Stimulated activated naive CD8-positive, alpha-beta T cell treated with anti-CD3 and anti-CD28 coated beads, Interleukin-15, Interleukin-2, amounts not matched to agents 100 U/mL and 50 U/mL, for 24 hours (primary cell): Measurements from ENCODE around the gene PRIMPOL.
"Not testable (repeated sequence)": the region's sequence is repeated elsewhere in the genome, so short reads cannot be mapped to it uniquely, and the experiment has no call there.

ENCODE experiments used
- ATAC-seq: fragments of 150-1000 bp; cut with Tn5 transposase; one replicate; pipeline ENCODE4 v1.10.0; 2021
- DNase-seq: peaks from one replicate; pipeline ENCODE4 v3.0.0; 2021

The PRIMPOL gene, protein sequence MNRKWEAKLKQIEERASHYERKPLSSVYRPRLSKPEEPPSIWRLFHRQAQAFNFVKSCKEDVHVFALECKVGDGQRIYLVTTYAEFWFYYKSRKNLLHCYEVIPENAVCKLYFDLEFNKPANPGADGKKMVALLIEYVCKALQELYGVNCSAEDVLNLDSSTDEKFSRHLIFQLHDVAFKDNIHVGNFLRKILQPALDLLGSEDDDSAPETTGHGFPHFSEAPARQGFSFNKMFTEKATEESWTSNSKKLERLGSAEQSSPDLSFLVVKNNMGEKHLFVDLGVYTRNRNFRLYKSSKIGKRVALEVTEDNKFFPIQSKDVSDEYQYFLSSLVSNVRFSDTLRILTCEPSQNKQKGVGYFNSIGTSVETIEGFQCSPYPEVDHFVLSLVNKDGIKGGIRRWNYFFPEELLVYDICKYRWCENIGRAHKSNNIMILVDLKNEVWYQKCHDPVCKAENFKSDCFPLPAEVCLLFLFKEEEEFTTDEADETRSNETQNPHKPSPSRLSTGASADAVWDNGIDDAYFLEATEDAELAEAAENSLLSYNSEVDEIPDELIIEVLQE

DNA sequence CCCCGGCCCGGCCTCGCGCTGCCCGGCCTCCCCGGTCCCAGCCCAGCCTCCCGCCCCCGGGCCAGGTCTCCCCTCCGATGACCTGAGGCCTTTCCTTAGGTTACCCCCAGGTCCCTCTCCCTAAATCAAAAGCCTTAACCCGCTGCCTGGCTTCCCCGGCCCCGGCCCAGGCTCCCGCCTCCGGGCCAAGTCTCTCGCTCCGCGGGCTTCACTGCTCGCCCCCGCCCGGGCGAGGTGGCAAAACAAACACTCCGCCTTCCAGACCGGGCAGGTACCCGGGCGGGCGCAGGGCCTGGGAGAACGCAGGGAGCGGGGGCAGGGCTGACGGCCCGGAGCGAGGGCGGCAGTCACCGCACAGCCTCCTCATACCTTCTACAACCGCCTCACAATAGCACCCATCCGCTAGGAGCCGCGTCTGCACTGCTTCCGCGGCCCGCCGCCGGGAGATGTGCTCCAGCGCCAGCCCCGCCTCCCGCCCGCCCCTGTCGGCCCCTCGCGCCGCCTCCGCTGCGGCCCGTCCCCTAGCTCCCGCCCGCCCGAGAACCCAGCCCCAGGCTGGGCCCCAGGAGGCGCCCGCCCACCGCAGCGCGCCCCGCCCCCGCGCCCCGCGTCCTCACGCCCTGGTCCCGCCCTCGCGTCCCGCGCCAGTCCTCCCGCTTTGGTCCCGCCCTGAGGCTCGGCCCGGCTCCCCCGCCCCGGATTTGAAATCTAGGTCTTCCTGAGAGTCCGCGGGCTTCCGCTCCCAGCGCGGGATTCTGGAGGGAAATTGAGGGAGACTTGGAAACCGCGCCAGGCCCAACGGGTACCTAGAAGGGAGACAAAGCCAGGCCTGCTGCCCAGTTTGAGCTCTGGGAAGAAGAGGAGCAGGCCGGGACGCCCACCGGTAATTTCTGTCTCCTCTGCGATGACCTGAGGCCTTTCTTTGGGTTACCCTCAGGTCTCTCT, at the start of gene PRIMPOL, which contains the start of gene CASP3:
PRIMPOL (plus strand) TSS at position 713 of the 945 bp plus-strand sequence. CDS start 7,403 bp downstream, outside the sequence.
CASP3 (minus strand) TSS at position 422 of the 945 bp plus-strand sequence. CDS start 10,994 bp downstream, outside the sequence.
- DNase-seq, result peak; percentile 99
- peak; percentile 94 for ATAC-seq

- not testable (repeated sequence) for DNase-seq
- ATAC-seq, result peak; percentile 65
These were observed 48.6 kb upstream of the PRIMPOL start for GRCh38 chr4:184600982-184601381.

- not testable (repeated sequence) for ATAC-seq, DNase-seq
These were observed 46.7 kb upstream of the PRIMPOL start for GRCh38 chr4:184602857-184603256.

DNA sequence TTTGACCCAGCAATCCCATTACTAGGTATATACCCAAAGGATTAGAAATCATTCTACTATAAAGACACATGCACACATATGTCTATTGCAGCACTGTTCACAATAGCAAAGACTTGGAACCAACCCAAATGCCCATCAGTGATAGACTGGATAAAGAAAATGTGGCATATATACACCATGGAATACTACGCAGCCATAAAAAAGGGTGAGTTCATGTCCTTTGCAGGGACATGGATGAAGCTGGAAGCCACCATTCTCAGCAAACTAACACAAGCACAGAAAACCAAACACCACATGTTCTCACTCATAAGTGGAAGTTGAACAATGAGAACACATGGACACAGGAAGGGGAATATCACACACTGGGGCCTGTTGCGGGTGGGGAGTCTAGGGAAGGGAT, 42.1 kb upstream of the PRIMPOL start:
- not testable (repeated sequence) for DNase-seq, ATAC-seq

- DNase-seq, result no peak
- ATAC-seq, result no peak
These were observed 37.5 kb upstream of the PRIMPOL start for GRCh38 chr4:184612074-184612473.

GRCh38 chr4:184613405-184613804, 36.1 kb upstream of the PRIMPOL start:
- DNase-seq (no peak), ATAC-seq (no peak)

GRCh38 chr4:184614509-184614908, 35.0 kb upstream of the PRIMPOL start:
- DNase-seq (no peak), ATAC-seq (no peak)

DNA sequence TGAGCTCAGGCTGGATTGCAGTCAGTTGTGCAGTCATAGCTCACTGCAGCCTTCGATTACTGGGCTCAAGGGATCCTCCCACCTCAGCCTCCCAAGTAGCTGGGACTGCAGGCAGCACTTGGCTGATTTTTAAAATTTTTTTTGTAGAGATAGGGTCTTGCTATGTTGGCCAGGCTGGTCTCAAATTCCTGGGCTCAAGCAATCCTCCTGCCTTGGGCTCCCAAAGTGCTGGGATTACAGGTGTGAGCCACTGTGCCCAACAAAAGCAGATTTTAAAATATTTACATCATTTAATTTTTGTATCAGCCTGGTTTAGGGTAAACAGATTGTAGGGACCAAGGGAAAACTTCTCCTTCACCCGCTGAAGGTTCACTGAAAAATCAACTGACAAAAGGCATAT, 33.4 kb upstream of the PRIMPOL start:
- ATAC-seq, DNase-seq: not testable (repeated sequence)

DNA sequence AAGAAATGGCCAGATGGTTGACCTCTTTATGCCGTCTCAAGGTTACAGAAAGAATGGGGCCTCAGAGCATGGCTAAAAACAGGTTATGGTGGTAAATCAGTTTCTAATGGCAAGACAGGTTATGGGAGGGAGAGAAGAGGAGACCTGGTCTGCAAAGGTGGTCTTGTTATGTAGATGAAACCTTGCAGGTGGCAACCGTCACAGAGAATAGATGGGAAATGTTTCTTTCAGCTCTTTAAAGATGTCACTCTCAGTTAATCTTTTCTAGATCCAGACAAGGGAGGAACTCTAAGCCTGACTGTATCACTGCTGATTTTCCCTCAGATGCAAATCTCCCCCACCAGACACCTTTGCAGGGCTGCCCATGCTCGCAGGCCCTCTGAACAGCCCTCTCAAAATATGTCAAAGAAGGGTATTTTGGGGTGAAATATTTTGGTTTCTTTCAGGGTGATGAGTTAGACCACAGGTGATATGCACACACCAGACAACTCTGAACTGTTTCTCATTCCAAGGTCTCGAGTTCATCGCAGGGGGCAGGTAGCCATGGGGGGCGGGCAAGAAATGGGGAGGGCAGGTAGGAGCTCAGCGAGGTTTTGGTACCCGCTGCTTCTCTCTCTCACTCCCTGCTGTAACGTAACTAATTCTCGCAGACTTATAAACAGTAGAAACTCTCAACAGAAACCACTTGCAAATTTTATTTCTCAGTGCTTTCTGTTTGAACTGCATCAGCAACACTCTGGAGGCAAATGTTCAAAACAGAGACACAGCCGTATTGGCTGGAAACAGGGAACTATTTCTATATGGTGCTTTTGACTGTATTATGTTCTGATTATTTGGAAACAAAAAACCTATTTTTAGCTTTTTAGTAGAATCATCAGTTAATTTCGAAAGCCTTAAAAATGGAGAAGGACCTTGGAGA, 32.6 kb upstream of the PRIMPOL start:
- DNase-seq, result no peak
- no peak for ATAC-seq

- DNase-seq (no peak), ATAC-seq (no peak)
These were observed 31.8 kb upstream of the PRIMPOL start for GRCh38 chr4:184617600-184618196.

- DNase-seq (no peak), ATAC-seq (no peak)
These were observed 29.2 kb upstream of the PRIMPOL start for GRCh38 chr4:184620212-184620867.

- ATAC-seq (no peak), DNase-seq (no peak)
These were observed 28.0 kb upstream of the PRIMPOL start for GRCh38 chr4:184621518-184621917.

- not testable (repeated sequence) for ATAC-seq, DNase-seq
These were observed 25.0 kb upstream of the PRIMPOL start for GRCh38 chr4:184624504-184624903.

GRCh38 chr4:184624972-184625554, 24.5 kb upstream of the PRIMPOL start:
- no peak for ATAC-seq

GRCh38 chr4:184625783-184626596, 23.5 kb upstream of the PRIMPOL start:
- not testable (repeated sequence) for ATAC-seq, DNase-seq

More at GRCh38 chr4:184624972-184625554, 24.5 kb upstream of the PRIMPOL start:
- no peak for DNase-seq

- no peak for ATAC-seq
These were observed 21.4 kb upstream of the PRIMPOL start for GRCh38 chr4:184628103-184628502.

DNA sequence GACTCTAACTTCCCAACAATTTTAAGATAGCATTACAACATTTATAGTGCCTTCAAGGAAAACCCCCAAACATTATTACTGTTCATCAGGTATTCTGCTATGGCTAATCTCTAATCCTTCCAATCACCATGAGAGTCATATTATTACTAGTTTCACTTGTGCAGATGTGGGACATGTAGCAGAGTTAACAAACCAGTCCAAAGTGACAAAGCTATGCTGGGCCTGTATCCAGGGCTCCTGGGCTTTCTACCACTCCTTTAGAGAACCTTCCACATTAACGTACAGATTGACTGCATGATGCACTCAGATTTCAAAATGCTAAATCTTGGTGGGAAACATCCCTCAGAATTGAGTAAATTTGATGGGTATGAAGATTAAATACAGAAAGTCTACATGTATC, 16.7 kb upstream of the PRIMPOL start:
- no peak for DNase-seq
- no peak for ATAC-seq

More at GRCh38 chr4:184628103-184628502, 21.4 kb upstream of the PRIMPOL start:
- no peak for DNase-seq

GRCh38 chr4:184635381-184635780, 14.2 kb upstream of the PRIMPOL start:
- no peak for DNase-seq
- ATAC-seq, result no peak

DNA sequence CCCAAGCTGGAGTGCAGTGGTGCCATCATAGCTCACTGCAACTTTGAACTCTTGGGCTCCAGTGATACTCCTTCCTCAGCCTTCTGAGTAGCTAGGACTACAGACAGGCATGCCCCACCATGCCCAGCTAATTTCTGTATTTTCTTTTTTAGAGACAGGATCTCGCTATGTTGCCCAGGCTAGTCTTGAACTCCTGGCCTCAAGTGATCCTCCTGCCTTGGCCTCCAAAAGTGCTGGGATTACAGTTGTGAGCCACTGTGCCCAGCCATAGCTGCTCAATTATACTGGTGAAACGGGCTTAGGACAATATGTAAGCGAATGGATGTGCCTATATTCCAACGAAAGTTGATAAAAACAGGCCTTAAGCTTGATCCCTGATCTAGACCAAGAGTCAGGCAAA, 13.4 kb upstream of the PRIMPOL start:
- ATAC-seq, result no peak
- no peak for DNase-seq
